Fibroblast of peridontal ligament (primary cell): ENCODE measurements around the gene NPFFR1.
A peak's percentile ranks its signal among the peaks of the same experiment; 100 is the strongest.

Experiments
- DNase-seq: peaks from one replicate; pipeline ENCODE4 v3.0.0-alpha.2; 2010; ENCODE audit errors: extremely low read depth

Gene NPFFR1

GRCh38 chr10:70283445-70284399, at the start of gene NPFFR1:
Gene NPFFR1 (minus strand): TSS chr10:70284004. CDS start chr10:70283676, 328 bp downstream.
- no peak for DNase-seq

- DNase-seq: no peak
These were observed 49.5 kb upstream of the NPFFR1 start for GRCh38 chr10:70333268-70333667.

- DNase-seq: peak; percentile 94
These were observed 47.9 kb upstream of the NPFFR1 start for GRCh38 chr10:70331486-70332268.

GRCh38 chr10:70331160-70331485, 47.3 kb upstream of the NPFFR1 start:
- no peak for DNase-seq

GRCh38 chr10:70330671-70331070, 46.9 kb upstream of the NPFFR1 start:
- no peak for DNase-seq

- peak; percentile 22 for DNase-seq
These were observed 45.2 kb upstream of the NPFFR1 start for GRCh38 chr10:70328967-70329366.

GRCh38 chr10:70328018-70328417, 44.2 kb upstream of the NPFFR1 start:
- DNase-seq: no peak

- no peak for DNase-seq
These were observed 41.4 kb upstream of the NPFFR1 start for GRCh38 chr10:70324951-70325781.

GRCh38 chr10:70324339-70324861, 40.6 kb upstream of the NPFFR1 start:
- DNase-seq: no peak

- DNase-seq: no peak
These were observed 40.0 kb upstream of the NPFFR1 start for GRCh38 chr10:70323697-70324338.

- no peak for DNase-seq
These were observed 39.4 kb upstream of the NPFFR1 start for GRCh38 chr10:70323138-70323696.

- no peak for DNase-seq
These were observed 38.4 kb upstream of the NPFFR1 start for GRCh38 chr10:70321897-70322890.

GRCh38 chr10:70321233-70321632, 37.4 kb upstream of the NPFFR1 start:
- no peak for DNase-seq

- DNase-seq: peak; percentile 17
These were observed 36.9 kb upstream of the NPFFR1 start for GRCh38 chr10:70320751-70321150.

GRCh38 chr10:70319824-70320223, 36.0 kb upstream of the NPFFR1 start:
- DNase-seq: no peak

- DNase-seq: no peak
These were observed 35.4 kb upstream of the NPFFR1 start for GRCh38 chr10:70319183-70319582.

GRCh38 chr10:70317943-70318318, 34.1 kb upstream of the NPFFR1 start:
- no peak for DNase-seq

- DNase-seq: no peak
These were observed 33.6 kb upstream of the NPFFR1 start for GRCh38 chr10:70317272-70317942.

- no peak for DNase-seq
These were observed 32.0 kb upstream of the NPFFR1 start for GRCh38 chr10:70315815-70316214.
